T-cell (primary cell): ENCODE measurements around the gene SLC26A11. TPM values are rescaled to one million over a fixed set of nuclear protein-coding genes. Genes with fewer than 3 reads are reported as not detected.

Experiments
- ATAC-seq, 4 experiments: fragments of 200-7000 bp in 3 of 4; fragments of 150-1000 bp in 1 of 4; cut with Tn5 transposase; replicated peaks in 1 of 4; 1 replicate in 3 of 4; 2 replicates in 1 of 4; pipeline ENCODE4 v1.10.0; 2021; ENCODE audit warnings: moderate library complexity in 3 of 4, mild to moderate bottlenecking in 2 of 4, moderate number of reproducible peaks in 1 of 4
- CTCF ChIA-PET, 2 donors: fragments of 300-600 bp; sonication (Branson Sonifier 250); formaldehyde crosslinking; loops; one replicate each; lab custom pipeline; 2022; ENCODE audit warnings: antibody characterized with exemption in 2 of 2; lab: Charles Lee
- POLR2A ChIA-PET, 2 donors: fragments of 300-600 bp; sonication (Branson Sonifier 250); formaldehyde crosslinking; loops; one replicate each; lab custom pipeline; 2022; ENCODE audit warnings: antibody characterized with exemption in 2 of 2; lab: Charles Lee
- DNase-seq, 35 experiments: peaks; one replicate each; pipeline versions ENCODE4 v3.0.0 to v3.0.0-alpha.2; 2013 to 2023
- H3K27ac ChIP-seq: one replicate; pipeline ENCODE4 v1.5.1; 2013; ENCODE audit warnings: low read length
- H3K27me3 ChIP-seq, 2 experiments: replicated peaks in 1 of 2; 1 replicate in 1 of 2; 2 replicates in 1 of 2; pipeline versions ENCODE4 v1.6.1 to v1.7.0; 2013; ENCODE audit warnings: low read length in 1 of 2, mixed read lengths in 1 of 2; ENCODE audit not compliant: control insufficient read depth in 2 of 2, insufficient read depth in 2 of 2; ENCODE audit errors: extremely low read depth in 1 of 2
- H3K36me3 ChIP-seq, 2 donors: 1 replicate in 1 of 2; 2 replicates in 1 of 2; pipeline versions ENCODE4 v1.6.1 to v1.7.0; 2013; ENCODE audit warnings: low read length in 1 of 2; ENCODE audit not compliant: control insufficient read depth in 2 of 2, insufficient read depth in 1 of 2; ENCODE audit errors: extremely low read depth in 1 of 2
- H3K4me1 ChIP-seq, 2 experiments: 1 replicate in 1 of 2; 2 replicates in 1 of 2; pipeline versions ENCODE4 v1.6.1 to v1.7.0; 2013; ENCODE audit warnings: low read length in 2 of 2, mixed read lengths in 1 of 2; ENCODE audit not compliant: insufficient read depth in 2 of 2, control insufficient read depth in 1 of 2; ENCODE audit errors: extremely low read depth in 1 of 2
- H3K4me3 ChIP-seq, 2 donors: 1 replicate in 1 of 2; 2 replicates in 1 of 2; pipeline versions ENCODE4 v1.5.1 to v1.7.0; 2013; ENCODE audit warnings: mild to moderate bottlenecking in 2 of 2, low read length in 1 of 2, moderate library complexity in 1 of 2; ENCODE audit not compliant: control insufficient read depth in 1 of 2; ENCODE audit errors: extremely low read depth in 1 of 2
- H3K9me3 ChIP-seq: 2 replicates; pipeline ENCODE4 v1.7.0; 2013
- H3K27ac Mint-ChIP-seq, 2 donors: one replicate each; pipeline ENCODE4 v1.8.0; 2020 to 2021; ENCODE audit warnings: mild to moderate bottlenecking in 2 of 2, mixed read lengths in 2 of 2
- H3K27me3 Mint-ChIP-seq, 2 donors: one replicate each; pipeline ENCODE4 v1.8.0; 2021 to 2022; ENCODE audit warnings: mixed read lengths in 2 of 2
- H3K36me3 Mint-ChIP-seq: one replicate; pipeline ENCODE4 v1.8.0; 2021; ENCODE audit warnings: mixed read lengths
- H3K4me1 Mint-ChIP-seq, 3 donors: one replicate each; pipeline ENCODE4 v1.8.0; 2020 to 2022; ENCODE audit warnings: mixed read lengths in 3 of 3, mild to moderate bottlenecking in 1 of 3
- H3K4me3 Mint-ChIP-seq, 3 donors: one replicate each; pipeline ENCODE4 v1.8.0; 2020 to 2022; ENCODE audit warnings: mild to moderate bottlenecking in 3 of 3, mixed read lengths in 3 of 3, moderate library complexity in 3 of 3
- H3K9me3 Mint-ChIP-seq, 3 donors: one replicate each; pipeline ENCODE4 v1.8.0; 2020 to 2022; ENCODE audit warnings: mixed read lengths in 3 of 3
- WGBS: methylation state at CpG from one replicate; pipeline ENCODE4 v1.1.5; 2013; ENCODE audit warnings: missing lambda C conversion rate; ENCODE audit not compliant: insufficient coverage; 5-methylcytosine and 5-hydroxymethylcytosine counted together
- total RNA-seq, 35 experiments: library from RNA in 6 of 35; stranded (reverse) in 6 of 35; fragments of 120-200 nt in 1 of 35; gene quantifications; one replicate each; pipeline versions ENCODE4 v1.2.1 to v1.2.4 and lab custom pipeline; 2013 to 2026

Gene SLC26A11
- total RNA-seq, 5 donors from 2014 or later (not counting 1 experiment from before 2014, with no cell fraction given): 45.9 to 123 (median 112) TPM

- Mint-ChIP-seq H3K36me3 (peaks cover 22% of the 10 kb centered on the region), H3K27ac (no peak overlapping the region)
- peaks cover 29 to 82% of the 10 kb centered on the region in 2 donors for H3K36me3 ChIP-seq
Observed at GRCh38 chr17:80214012-80214877, 6.0 kb upstream of the SLC26A11 start.

GRCh38 chr17:80214878-80215210, 5.4 kb upstream of the SLC26A11 start:
- no peak for ATAC-seq
- H3K4me3 Mint-ChIP-seq: no peak overlapping the region
- H3K27me3 Mint-ChIP-seq: no peaks in the 10 kb centered on the region
- H3K9me3 ChIP-seq: no peaks in the 10 kb centered on the region
- peaks cover 22% of the 10 kb centered on the region for H3K36me3 Mint-ChIP-seq
- H3K36me3 ChIP-seq: peaks cover 27 to 76% of the 10 kb centered on the region in 2 donors
- ChIA-PET CTCF (no interaction called here), POLR2A (no interaction called here)
- H3K27ac ChIP-seq: no peak overlapping the region
- peaks cover 23 to 33% (median 32%) of the 10 kb centered on the region in 3 donors for H3K4me1 Mint-ChIP-seq
- H3K27ac Mint-ChIP-seq: no peak overlapping the region
- no peak overlapping the region for H3K4me3 ChIP-seq
- no peaks in the 10 kb centered on the region for H3K9me3 Mint-ChIP-seq
- no peak for DNase-seq
- peaks cover 0 to 3% of the 10 kb centered on the region in 2 experiments for H3K27me3 ChIP-seq
- WGBS: 95% methylated on average over 16 of the region's 17 CpGs
- peaks cover 0 to 34% of the 10 kb centered on the region in 2 experiments for H3K4me1 ChIP-seq

More at GRCh38 chr17:80214012-80214877, 6.0 kb upstream of the SLC26A11 start:
- no peak overlapping the region for H3K27ac ChIP-seq
- H3K4me1 Mint-ChIP-seq: peaks cover 17 to 30% (median 28%) of the 10 kb centered on the region in 3 donors
- ATAC-seq (no peak), DNase-seq (no peak)
- H3K27me3 Mint-ChIP-seq: no peaks in the 10 kb centered on the region
- 93% methylated on average over 41 of the region's 48 CpGs for WGBS
- peaks cover 0 to 28% of the 10 kb centered on the region in 2 experiments for H3K4me1 ChIP-seq
- no peaks in the 10 kb centered on the region for H3K9me3 ChIP-seq
- H3K4me3 ChIP-seq: no peak overlapping the region
- CTCF ChIA-PET: no interaction called here
- POLR2A ChIA-PET: no interaction called here
- H3K9me3 Mint-ChIP-seq: no peaks in the 10 kb centered on the region
- H3K4me3 Mint-ChIP-seq: no peak overlapping the region
- H3K27me3 ChIP-seq: peaks cover 0 to 3% of the 10 kb centered on the region in 2 experiments

- peaks cover 0 to 3% of the 10 kb centered on the region in 2 experiments for H3K27me3 ChIP-seq
- ATAC-seq (no peak), DNase-seq (no peak)
- CTCF ChIA-PET: interaction anchor here in 1 of 2 donors (0.6 kb wide), 1 partner anchor 10 kb away, joined by 3 read pairs; no protein-coding TSS in a partner anchor
- peaks cover 12 to 56% of the 10 kb centered on the region in 2 donors for H3K36me3 ChIP-seq
- H3K27ac ChIP-seq: no peak overlapping the region
- Mint-ChIP-seq H3K27ac (peak overlapping the region; percentile 66 to 94), H3K4me1 (peaks cover 29 to 40% (median 37%) of the 10 kb centered on the region in 3 donors), H3K27me3 (no peaks in the 10 kb centered on the region), H3K36me3 (peaks cover 17% of the 10 kb centered on the region), H3K4me3 (no peak overlapping the region), H3K9me3 (no peaks in the 10 kb centered on the region)
- POLR2A ChIA-PET: interaction anchor here in 1 of 2 donors (0.6 kb wide), 2 partner anchors 332 to 456 kb away, joined by 4 to 5 read pairs; no protein-coding TSS in a partner anchor
- H3K4me3 ChIP-seq: no peak overlapping the region
- WGBS: 100% methylated on average over 19 of the region's 40 CpGs
- peaks cover 0 to 47% of the 10 kb centered on the region in 2 experiments for H3K4me1 ChIP-seq
- H3K9me3 ChIP-seq: no peaks in the 10 kb centered on the region
Observed at GRCh38 chr17:80216473-80217456, 3.5 kb upstream of the SLC26A11 start.

GRCh38 chr17:80217703-80218362, 2.4 kb upstream of the SLC26A11 start:
- Histone ChIP-seq H3K36me3 (peaks cover 12 to 46% of the 10 kb centered on the region in 2 donors), H3K9me3 (no peaks in the 10 kb centered on the region), H3K4me3 (no peak overlapping the region), H3K4me1 (peaks cover 0 to 49% of the 10 kb centered on the region in 2 experiments), H3K27ac (no peak overlapping the region), H3K27me3 (peaks cover 0 to 3% of the 10 kb centered on the region in 2 experiments)
- Mint-ChIP-seq H3K27me3 (no peaks in the 10 kb centered on the region), H3K27ac (peak overlapping the region; percentile 66 to 94), H3K9me3 (no peaks in the 10 kb centered on the region), H3K4me3 (peak overlapping the region in 2 of 3 donors; percentile 13 to 70), H3K36me3 (peaks cover 18% of the 10 kb centered on the region), H3K4me1 (peaks cover 29 to 44% (median 43%) of the 10 kb centered on the region in 3 donors)
- ATAC-seq (no peak), DNase-seq (no peak)
- POLR2A ChIA-PET: interaction anchor here in 1 of 2 donors (0.5 kb wide), 1 partner anchor 512 kb away, joined by 3 read pairs; no protein-coding TSS in a partner anchor
- CTCF ChIA-PET: no interaction called here
- WGBS: 98% methylated on average over 13 of the region's 13 CpGs

- ATAC-seq: no peak
- DNase-seq: no peak
- Histone ChIP-seq H3K36me3 (peaks cover 12 to 44% of the 10 kb centered on the region in 2 donors), H3K9me3 (no peaks in the 10 kb centered on the region), H3K4me1 (peaks cover 0 to 49% of the 10 kb centered on the region in 2 experiments), H3K27ac (peak overlapping the region; percentile 79), H3K4me3 (no peak overlapping the region), H3K27me3 (peaks cover 0 to 3% of the 10 kb centered on the region in 2 experiments)
- POLR2A ChIA-PET: interaction anchor here in 1 of 2 donors (1.1 kb wide), 1 partner anchor 11 kb away, joined by 3 read pairs; no protein-coding TSS in a partner anchor
- Mint-ChIP-seq H3K4me1 (peaks cover 29 to 49% (median 49%) of the 10 kb centered on the region in 3 donors), H3K9me3 (no peaks in the 10 kb centered on the region), H3K36me3 (peaks cover 23% of the 10 kb centered on the region), H3K27ac (peak overlapping the region; percentile 94 to 96), H3K4me3 (peak overlapping the region; percentile 89 to 95 (median 92)), H3K27me3 (no peaks in the 10 kb centered on the region)
- CTCF ChIA-PET: interaction anchor here (0.6 to 0.7 kb wide), 2 partner anchors 8 to 17 kb away, joined by 4 read pairs; no protein-coding TSS in a partner anchor
- 100% methylated on average over 3 of the region's 7 CpGs for WGBS
Observed at GRCh38 chr17:80218391-80218790, 1.8 kb upstream of the SLC26A11 start.
